Neuronal stem cell (in vitro differentiated cells): ENCODE results near the gene PDZRN3.

Experiments used
- DNase-seq: peaks from one replicate; pipeline ENCODE4 v3.0.0-alpha.2; 2013; ENCODE audit warnings: low spot score
- H2AFZ ChIP-seq: one replicate; pipeline ENCODE4 v1.6.1; 2013; ENCODE audit warnings: mild to moderate bottlenecking, low read length, inconsistent platforms
- H2AK5ac ChIP-seq: 2 replicates; pipeline ENCODE4 v1.6.1; 2013; ENCODE audit warnings: low read depth, mild to moderate bottlenecking, inconsistent platforms, low read length, moderate library complexity, mixed read lengths
- H2BK120ac ChIP-seq: 2 replicates; pipeline ENCODE4 v1.6.1; 2013; ENCODE audit warnings: low read depth, mild to moderate bottlenecking, inconsistent platforms, low read length, moderate library complexity, mixed read lengths
- H2BK12ac ChIP-seq: one replicate; pipeline ENCODE4 v1.6.1; 2013; ENCODE audit warnings: low read length, inconsistent platforms
- H2BK15ac ChIP-seq: 2 replicates; pipeline ENCODE4 v1.6.1; 2013; ENCODE audit warnings: mild to moderate bottlenecking, low read length, inconsistent platforms, mixed read lengths
- H2BK5ac ChIP-seq: one replicate; pipeline ENCODE4 v1.6.1; 2013; ENCODE audit warnings: inconsistent platforms, mild to moderate bottlenecking, low read length, moderate library complexity
- H3K14ac ChIP-seq: one replicate; pipeline ENCODE4 v1.6.1; 2013; ENCODE audit warnings: low read length, inconsistent platforms
- H3K18ac ChIP-seq: 2 replicates; pipeline ENCODE4 v1.6.1; 2013; ENCODE audit warnings: low read length, inconsistent platforms
- H3K23ac ChIP-seq: 2 replicates; pipeline ENCODE4 v1.6.1; 2013; ENCODE audit warnings: low read depth, mild to moderate bottlenecking, mixed read lengths, low read length, inconsistent platforms; ENCODE audit not compliant: poor library complexity
- H3K27ac ChIP-seq: replicated peaks from 3 replicates; pipeline ENCODE4 v1.5.1; 2013; ENCODE audit warnings: low read length, inconsistent platforms
- H3K27me3 ChIP-seq, 3 experiments: 2 replicates each; pipeline ENCODE4 v1.6.1; 2013; ENCODE audit warnings: low read length in 3 of 3, mild to moderate bottlenecking in 2 of 3, inconsistent platforms in 1 of 3, low read depth in 1 of 3, mixed read lengths in 1 of 3, moderate library complexity in 1 of 3; ENCODE audit not compliant: control insufficient read depth in 3 of 3, insufficient read depth in 3 of 3
- H3K36me3 ChIP-seq, 2 donors: replicated peaks in 1 of 2; 2 replicates each; pipeline ENCODE4 v1.6.1; 2013; ENCODE audit warnings: low read length in 2 of 2; ENCODE audit not compliant: control insufficient read depth in 2 of 2, insufficient read depth in 2 of 2
- H3K4ac ChIP-seq: 2 replicates; pipeline ENCODE4 v1.6.1; 2013; ENCODE audit warnings: inconsistent platforms, mild to moderate bottlenecking, low read length, moderate library complexity
- H3K4me1 ChIP-seq, 2 donors: 1 replicate in 1 of 2; 2 replicates in 1 of 2; pipeline ENCODE4 v1.6.1; 2013; ENCODE audit warnings: low read length in 2 of 2, low read depth in 1 of 2; ENCODE audit not compliant: control insufficient read depth in 2 of 2, insufficient read depth in 1 of 2
- H3K4me2 ChIP-seq: one replicate; pipeline ENCODE4 v1.6.1; 2013; ENCODE audit warnings: mild to moderate bottlenecking, low read length, inconsistent platforms; ENCODE audit not compliant: insufficient read depth, poor library complexity, severe bottlenecking
- H3K4me3 ChIP-seq, 2 donors: 2 replicates each; pipeline ENCODE4 v1.5.1; 2013; ENCODE audit warnings: low read length in 2 of 2, mild to moderate bottlenecking in 2 of 2, inconsistent platforms in 1 of 2, moderate library complexity in 1 of 2
- H3K79me1 ChIP-seq: one replicate; pipeline ENCODE4 v1.6.1; 2013; ENCODE audit warnings: low read depth, mild to moderate bottlenecking, inconsistent platforms, low read length, moderate library complexity
- H3K9ac ChIP-seq: one replicate; pipeline ENCODE4 v1.6.1; 2013; ENCODE audit warnings: mild to moderate bottlenecking, low read depth, low read length, inconsistent platforms; ENCODE audit not compliant: poor library complexity
- H3K9me3 ChIP-seq, 2 donors: replicated peaks in 1 of 2; 2 replicates each; pipeline versions ENCODE3 to v1.6.1; 2013; ENCODE audit warnings: low read length in 2 of 2, mild to moderate bottlenecking in 2 of 2, inconsistent platforms in 1 of 2, low read depth in 1 of 2, mixed read lengths in 1 of 2, moderate library complexity in 1 of 2; ENCODE audit not compliant: control insufficient read depth in 2 of 2, insufficient read depth in 1 of 2
- H4K8ac ChIP-seq: one replicate; pipeline ENCODE4 v1.6.1; 2013; ENCODE audit warnings: low read depth, mild to moderate bottlenecking, inconsistent platforms, low read length, moderate library complexity
- H4K91ac ChIP-seq: one replicate; pipeline ENCODE4 v1.6.1; 2013; ENCODE audit warnings: low read length, low read depth, mild to moderate bottlenecking, inconsistent platforms; ENCODE audit not compliant: poor library complexity
- WGBS, 2 donors: extraction: QIAGEN DNeasy Blood & Tissue Kit; methylation state at CpG; one replicate each; pipeline ENCODE4 v1.1.7; 2013; ENCODE audit warnings: missing lambda C conversion rate in 2 of 2, mixed read lengths in 1 of 2; ENCODE audit not compliant: insufficient read length in 2 of 2, insufficient replicate concordance in 1 of 2; ENCODE audit errors: extremely low coverage in 2 of 2; 5-methylcytosine and 5-hydroxymethylcytosine counted together

PDZRN3 gene

DNA sequence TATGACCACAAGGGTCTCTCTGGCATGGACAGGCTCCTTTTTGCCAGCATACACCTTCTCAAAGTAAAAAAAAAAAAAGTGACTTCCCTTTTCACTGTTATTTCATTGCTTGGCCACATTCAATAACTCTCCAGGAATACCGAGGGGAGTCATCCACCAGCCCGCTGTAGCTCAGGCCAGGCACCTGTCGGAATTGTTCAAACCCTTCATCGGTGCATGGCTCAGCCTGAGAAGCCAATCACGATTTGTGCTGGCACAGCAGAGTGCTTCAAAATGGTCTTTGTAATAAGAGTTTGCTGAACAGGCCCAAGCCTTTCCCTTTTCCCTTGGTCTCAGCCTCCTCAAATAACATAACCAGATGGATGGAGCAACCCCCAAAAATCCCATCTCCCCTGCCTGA is 145.4 kb downstream of the PDZRN3 start:
- no peak overlapping the region for H2BK12ac ChIP-seq
- no peak overlapping the region for H2AFZ ChIP-seq
- no peak for DNase-seq
- H3K36me3 ChIP-seq = peaks cover 0 to 4% of the 10 kb centered on the region in 2 donors
- peaks cover 4 to 8% of the 10 kb centered on the region in 2 donors for H3K9me3 ChIP-seq
- no peak overlapping the region for H3K4me3 ChIP-seq
- no peak overlapping the region for H2BK15ac ChIP-seq
- no peak overlapping the region for H3K23ac ChIP-seq
- no peak overlapping the region for H4K91ac ChIP-seq
- H3K9ac ChIP-seq = no peak overlapping the region
- H3K18ac ChIP-seq = no peak overlapping the region
- H3K79me1 ChIP-seq = no peaks in the 10 kb centered on the region
- H3K4me1 ChIP-seq = peaks cover 1 to 5% of the 10 kb centered on the region in 2 donors
- H2AK5ac ChIP-seq = no peak overlapping the region
- WGBS, 2 donors = no CpG with 5 or more reads among the region's 5 CpGs
- no peak overlapping the region for H3K27ac ChIP-seq
- no peak overlapping the region for H4K8ac ChIP-seq
- H3K14ac ChIP-seq = no peak overlapping the region
- H2BK120ac ChIP-seq = no peak overlapping the region
- no peak overlapping the region for H3K4ac ChIP-seq
- H2BK5ac ChIP-seq = no peak overlapping the region
- no peaks in the 10 kb centered on the region for H3K27me3 ChIP-seq
- no peak overlapping the region for H3K4me2 ChIP-seq

- H3K27me3 ChIP-seq = no peaks in the 10 kb centered on the region
- H3K9ac ChIP-seq = no peak overlapping the region
- H2BK12ac ChIP-seq = no peak overlapping the region
- H3K9me3 ChIP-seq = peaks cover 4 to 8% of the 10 kb centered on the region in 2 donors
- H3K79me1 ChIP-seq = no peaks in the 10 kb centered on the region
- H2AFZ ChIP-seq = no peak overlapping the region
- H2BK15ac ChIP-seq = no peak overlapping the region
- no peak overlapping the region for H2BK120ac ChIP-seq
- no peak overlapping the region for H3K14ac ChIP-seq
- H3K4me2 ChIP-seq = no peak overlapping the region
- no peak overlapping the region for H3K4ac ChIP-seq
- H3K4me1 ChIP-seq = peaks cover 1 to 5% of the 10 kb centered on the region in 2 donors
- no peak overlapping the region for H2AK5ac ChIP-seq
- no peak overlapping the region for H3K23ac ChIP-seq
- no CpG with 5 or more reads among the region's 1 CpG for WGBS, 2 donors
- DNase-seq = no peak
- peaks cover 0 to 4% of the 10 kb centered on the region in 2 donors for H3K36me3 ChIP-seq
- H4K8ac ChIP-seq = no peak overlapping the region
- no peak overlapping the region for H3K18ac ChIP-seq
- H3K27ac ChIP-seq = no peak overlapping the region
- no peak overlapping the region for H4K91ac ChIP-seq
- H2BK5ac ChIP-seq = no peak overlapping the region
- H3K4me3 ChIP-seq = no peak overlapping the region
Observed at GRCh38 chr3:73478858-73479257, 145.9 kb downstream of the PDZRN3 start.

DNA sequence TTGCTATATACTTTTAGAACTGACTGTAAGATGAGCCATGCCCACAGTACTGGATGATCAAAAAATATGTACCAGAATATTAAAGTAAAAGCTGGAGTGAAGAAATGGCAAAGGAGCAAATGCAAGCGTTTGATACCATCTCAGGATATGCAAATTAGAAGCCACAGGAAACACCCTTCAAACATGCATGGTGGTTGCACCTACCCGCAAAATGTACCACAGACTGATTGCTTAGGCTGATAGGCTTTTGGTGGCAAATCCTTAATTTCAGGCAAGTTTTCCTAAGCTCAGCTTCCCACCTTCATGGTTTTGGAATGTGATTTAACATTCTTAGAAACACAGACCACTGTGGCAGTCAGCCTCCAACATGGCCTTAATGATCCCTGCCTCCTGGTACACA is 149.0 kb downstream of the PDZRN3 start:
- H2BK5ac ChIP-seq = no peak overlapping the region
- H3K4me3 ChIP-seq = no peak overlapping the region
- no peak overlapping the region for H2BK12ac ChIP-seq
- DNase-seq = no peak
- no peaks in the 10 kb centered on the region for H3K79me1 ChIP-seq
- H2AK5ac ChIP-seq = no peak overlapping the region
- H2AFZ ChIP-seq = no peak overlapping the region
- H3K9me3 ChIP-seq = peaks cover 4 to 8% of the 10 kb centered on the region in 2 donors
- H3K23ac ChIP-seq = no peak overlapping the region
- no peak overlapping the region for H3K18ac ChIP-seq
- no peak overlapping the region for H3K14ac ChIP-seq
- H3K4me1 ChIP-seq = peaks cover 0 to 6% of the 10 kb centered on the region in 2 donors
- peaks cover 0 to 4% of the 10 kb centered on the region in 2 donors for H3K36me3 ChIP-seq
- WGBS, 2 donors = no CpG with 5 or more reads among the region's 2 CpGs
- H2BK120ac ChIP-seq = no peak overlapping the region
- no peaks in the 10 kb centered on the region for H3K27me3 ChIP-seq
- H4K91ac ChIP-seq = no peak overlapping the region
- no peak overlapping the region for H2BK15ac ChIP-seq
- no peak overlapping the region for H3K27ac ChIP-seq
- H3K4ac ChIP-seq = no peak overlapping the region
- H3K9ac ChIP-seq = no peak overlapping the region
- no peak overlapping the region for H3K4me2 ChIP-seq
- no peak overlapping the region for H4K8ac ChIP-seq

DNA sequence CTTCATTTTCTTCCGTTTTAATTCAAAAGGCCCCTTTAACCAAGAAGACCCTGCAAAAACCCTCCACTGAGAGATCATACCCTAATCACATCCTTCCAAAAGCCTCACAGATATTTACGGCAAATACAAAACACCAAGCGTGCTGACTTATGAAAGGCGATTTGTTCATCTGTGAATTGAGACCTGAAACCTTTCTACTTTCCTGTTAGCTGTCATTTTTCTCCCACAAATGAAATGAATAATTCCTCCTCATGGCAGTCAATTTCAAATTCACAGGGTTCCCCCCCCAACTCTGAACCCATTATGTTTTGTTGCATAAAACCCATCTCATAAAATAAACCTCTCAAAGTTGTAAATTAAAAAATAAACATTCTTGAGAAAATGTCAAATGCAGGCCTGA is 149.6 kb downstream of the PDZRN3 start:
- Histone ChIP-seq H2BK15ac (no peak overlapping the region), H3K4me3 (no peak overlapping the region), H3K36me3 (peaks cover 0 to 4% of the 10 kb centered on the region in 2 donors), H3K14ac (no peak overlapping the region), H2BK5ac (no peak overlapping the region), H4K91ac (no peak overlapping the region), H2BK120ac (no peak overlapping the region), H2AK5ac (no peak overlapping the region), H3K18ac (no peak overlapping the region), H2BK12ac (no peak overlapping the region), H3K4me2 (no peak overlapping the region), H3K4me1 (peaks cover 0 to 6% of the 10 kb centered on the region in 2 donors), H3K4ac (no peak overlapping the region), H3K27ac (no peak overlapping the region), H3K9me3 (peaks cover 4 to 8% of the 10 kb centered on the region in 2 donors), H3K27me3 (no peaks in the 10 kb centered on the region), H3K23ac (no peak overlapping the region), H3K79me1 (no peaks in the 10 kb centered on the region), H2AFZ (no peak overlapping the region), H3K9ac (no peak overlapping the region), H4K8ac (no peak overlapping the region)
- DNase-seq = no peak
- WGBS, 2 donors = no CpG with 5 or more reads among the region's 4 CpGs
